B cell (primary cell): Measurements from ENCODE around the gene CHST11. TPM values are rescaled to one million over a fixed set of nuclear protein-coding genes. Genes with fewer than 3 reads are reported as not detected.

Source experiments
- ATAC-seq: fragments of 200-7000 bp; cut with Tn5 transposase; one replicate; pipeline ENCODE4 v1.10.0; 2021; ENCODE audit warnings: low read depth, mild to moderate bottlenecking, moderate number of reproducible peaks, moderate library complexity
- CTCF ChIA-PET: fragments of 350-600 bp; sonication (Branson Sonifier 250); formaldehyde crosslinking; loops from one replicate; lab custom pipeline; 2021; ENCODE audit warnings: antibody characterized with exemption, inconsistent platforms; lab: Charles Lee
- POLR2A ChIA-PET: fragments of 350-600 bp; sonication (Branson Sonifier 250); formaldehyde crosslinking; loops from one replicate; lab custom pipeline; 2021; ENCODE audit warnings: antibody characterized with exemption; lab: Charles Lee
- DNase-seq: peaks from one replicate; pipeline ENCODE4 v3.0.0; 2013
- H2AFZ ChIP-seq: 2 replicates; pipeline ENCODE4 v1.6.1; 2012; ENCODE audit warnings: mild to moderate bottlenecking, low read depth, low read length; ENCODE audit not compliant: insufficient read depth, poor library complexity, severe bottlenecking
- H3K27ac ChIP-seq, 2 donors: 1 replicate in 1 of 2; 2 replicates in 1 of 2; pipeline ENCODE4 v1.5.1; 2012 to 2013; ENCODE audit warnings: low read length in 2 of 2, mild to moderate bottlenecking in 2 of 2, moderate library complexity in 1 of 2
- H3K27me3 ChIP-seq, 4 experiments: fragments of 200-600 bp in 1 of 4; sonication (generic) in 1 of 4; replicated peaks in 1 of 4; 1 replicate in 2 of 4; 2 replicates in 2 of 4; pipeline versions ENCODE4 v1.6.1 to v1.7.0; 2013 to 2016; ENCODE audit warnings: low read length in 3 of 4, mild to moderate bottlenecking in 2 of 4, mixed read lengths in 1 of 4, moderate library complexity in 1 of 4; ENCODE audit not compliant: insufficient read depth in 4 of 4, control insufficient read depth in 3 of 4; ENCODE audit errors: control extremely low read depth in 1 of 4
- H3K36me3 ChIP-seq, 2 experiments: replicated peaks in 1 of 2; 1 replicate in 1 of 2; 2 replicates in 1 of 2; pipeline versions ENCODE4 v1.6.1 to v1.7.1; 2013; ENCODE audit warnings: low read length in 1 of 2; ENCODE audit not compliant: insufficient read depth in 2 of 2, control insufficient read depth in 1 of 2; ENCODE audit errors: control extremely low read depth in 1 of 2, extremely low read depth in 1 of 2
- H3K4me1 ChIP-seq, 2 donors: fragments of 200-600 bp in 1 of 2; sonication (generic) in 1 of 2; 1 replicate in 1 of 2; 2 replicates in 1 of 2; pipeline versions ENCODE4 v1.5.1 to v1.6.1; 2013 to 2017; ENCODE audit warnings: low read length in 2 of 2; ENCODE audit not compliant: control insufficient read depth in 2 of 2, insufficient read depth in 2 of 2
- H3K4me2 ChIP-seq: replicated peaks from 2 replicates; pipeline ENCODE3; 2012; ENCODE audit warnings: mild to moderate bottlenecking, low read depth, low read length; ENCODE audit not compliant: poor library complexity, severe bottlenecking
- H3K4me3 ChIP-seq, 5 experiments: fragments of 200-600 bp in 1 of 5; sonication (generic) in 1 of 5; 1 replicate in 3 of 5; 2 replicates in 2 of 5; pipeline versions ENCODE4 v1.5.1 to v1.7.0; 2011 to 2016; ENCODE audit warnings: low read length in 4 of 5, mild to moderate bottlenecking in 4 of 5, low read depth in 2 of 5, control low read depth in 1 of 5, moderate library complexity in 1 of 5; ENCODE audit not compliant: insufficient read depth in 1 of 5; ENCODE audit errors: control extremely low read depth in 1 of 5, extremely low read depth in 1 of 5
- H3K79me2 ChIP-seq: fragments of 200-600 bp; sonication (generic); one replicate; pipeline ENCODE4 v1.6.0; 2016; ENCODE audit warnings: low read length; ENCODE audit not compliant: control insufficient read depth, insufficient read depth
- H3K9ac ChIP-seq: fragments of 200-600 bp; sonication (generic); 2 replicates; pipeline ENCODE4 v1.6.1; 2017; ENCODE audit warnings: mild to moderate bottlenecking, low read length, moderate library complexity
- H3K9me3 ChIP-seq, 3 donors: one replicate each; pipeline versions ENCODE4 v1.6.1 to v1.7.1; 2013; ENCODE audit warnings: low read length in 2 of 3; ENCODE audit not compliant: control insufficient read depth in 2 of 3, insufficient read depth in 1 of 3; ENCODE audit errors: control extremely low read depth in 1 of 3
- H4K20me1 ChIP-seq: 2 replicates; pipeline ENCODE4 v1.6.0; 2012; ENCODE audit warnings: mild to moderate bottlenecking, low read length; ENCODE audit not compliant: insufficient read depth, control insufficient read depth, poor library complexity, severe bottlenecking
- H3K27ac Mint-ChIP-seq: one replicate; pipeline ENCODE4 v1.8.0; 2021; ENCODE audit warnings: mixed read lengths
- H3K27me3 Mint-ChIP-seq: one replicate; pipeline ENCODE4 v1.8.0; 2021; ENCODE audit warnings: mixed read lengths
- H3K4me1 Mint-ChIP-seq: one replicate; pipeline ENCODE4 v1.8.0; 2021; ENCODE audit warnings: mixed read lengths
- H3K4me3 Mint-ChIP-seq: one replicate; pipeline ENCODE4 v1.8.0; 2021; ENCODE audit warnings: mixed read lengths
- H3K9me3 Mint-ChIP-seq: one replicate; pipeline ENCODE4 v1.8.0; 2022; ENCODE audit warnings: mixed read lengths; ENCODE audit not compliant: insufficient read depth
- EZH2 ChIP-seq: IDR thresholded peaks from 2 replicates; pipeline ENCODE4 v1.6.1; 2012; ENCODE audit warnings: borderline replicate concordance, low read depth, mild to moderate bottlenecking, moderate library complexity, low read length; ENCODE audit not compliant: insufficient read depth, poor library complexity, severe bottlenecking
- WGBS: methylation state at CpG from one replicate; pipeline ENCODE4 v1.1.5; 2013; ENCODE audit warnings: missing lambda C conversion rate; ENCODE audit not compliant: insufficient coverage; 5-methylcytosine and 5-hydroxymethylcytosine counted together
- intact Hi-C: fragments of 100-400 bp; cut with micrococcal nuclease; formaldehyde crosslinking; loops from one replicate; pipeline ENCODE4 v1.10.0; 2022
- polyA plus RNA-seq: library from polyadenylated mRNA; depleted of rRNA; stranded (reverse); fragments of >200 nt; gene quantifications from 2 replicates; pipeline ENCODE4 v1.2.3, GENCODE V29; 2012
- total RNA-seq, 2 donors: library from RNA; stranded (reverse); fragments of 120-200 nt in 1 of 2; gene quantifications; 1 replicate in 1 of 2; 2 replicates in 1 of 2; pipeline versions ENCODE4 v1.2.3 to v1.2.4, GENCODE V29; 2013 to 2022
- TF ChIP-seq, protein P1 (sequence below): fragments of 200-600 bp; IDR thresholded peaks from one replicate; pipeline ENCODE4 v1.8.0; 2022; ENCODE audit warnings: antibody characterized with exemption, mild to moderate bottlenecking

CHST11 gene
- total and polyA plus RNA-seq, 2 donors (not counting 1 experiment from before 2014, with no cell fraction given): 46.3 to 152 TPM

DNA sequence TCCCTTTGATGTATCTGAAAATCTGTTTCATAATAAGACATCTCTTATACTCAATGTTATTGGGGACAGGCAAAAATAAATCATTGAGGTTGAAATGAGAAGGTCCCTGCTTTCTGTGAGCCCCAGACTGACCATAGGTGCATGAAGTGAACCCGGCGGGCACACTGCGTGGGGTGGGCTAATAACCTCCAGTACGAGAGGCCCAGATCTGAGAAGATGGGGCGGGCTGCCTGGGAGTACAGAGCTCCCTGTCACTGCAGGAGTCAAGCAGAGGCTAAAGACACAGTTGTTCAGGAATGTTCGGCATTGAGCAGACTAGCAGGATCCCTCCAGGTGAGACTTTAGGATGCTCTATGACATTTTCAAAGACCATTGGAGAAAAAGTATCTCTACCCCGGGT lies 244.6 kb downstream of the CHST11 start:
- peaks cover 93% of the 10 kb centered on the region for H3K79me2 ChIP-seq
- 98% methylated on average over 6 of the region's 7 CpGs for WGBS
- TF ChIP-seq EZH2: no peak
- TF ChIP-seq, protein P1, sequence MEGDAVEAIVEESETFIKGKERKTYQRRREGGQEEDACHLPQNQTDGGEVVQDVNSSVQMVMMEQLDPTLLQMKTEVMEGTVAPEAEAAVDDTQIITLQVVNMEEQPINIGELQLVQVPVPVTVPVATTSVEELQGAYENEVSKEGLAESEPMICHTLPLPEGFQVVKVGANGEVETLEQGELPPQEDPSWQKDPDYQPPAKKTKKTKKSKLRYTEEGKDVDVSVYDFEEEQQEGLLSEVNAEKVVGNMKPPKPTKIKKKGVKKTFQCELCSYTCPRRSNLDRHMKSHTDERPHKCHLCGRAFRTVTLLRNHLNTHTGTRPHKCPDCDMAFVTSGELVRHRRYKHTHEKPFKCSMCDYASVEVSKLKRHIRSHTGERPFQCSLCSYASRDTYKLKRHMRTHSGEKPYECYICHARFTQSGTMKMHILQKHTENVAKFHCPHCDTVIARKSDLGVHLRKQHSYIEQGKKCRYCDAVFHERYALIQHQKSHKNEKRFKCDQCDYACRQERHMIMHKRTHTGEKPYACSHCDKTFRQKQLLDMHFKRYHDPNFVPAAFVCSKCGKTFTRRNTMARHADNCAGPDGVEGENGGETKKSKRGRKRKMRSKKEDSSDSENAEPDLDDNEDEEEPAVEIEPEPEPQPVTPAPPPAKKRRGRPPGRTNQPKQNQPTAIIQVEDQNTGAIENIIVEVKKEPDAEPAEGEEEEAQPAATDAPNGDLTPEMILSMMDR: no peak
- ATAC-seq: no peak
- no peak overlapping the region for H3K4me2 ChIP-seq
- H3K27me3 ChIP-seq: no peaks in the 10 kb centered on the region
- no peak overlapping the region for H3K4me3 ChIP-seq
- Mint-ChIP-seq H3K27ac (no peak overlapping the region), H3K4me1 (peaks cover 30% of the 10 kb centered on the region), H3K27me3 (no peaks in the 10 kb centered on the region), H3K4me3 (no peak overlapping the region), H3K9me3 (no peaks in the 10 kb centered on the region)
- CTCF ChIA-PET: no interaction called here
- no peak for DNase-seq
- POLR2A ChIA-PET: no interaction called here
- intact Hi-C loops: no loop called here
- no peaks in the 10 kb centered on the region for H3K9me3 ChIP-seq
- no peak overlapping the region for H3K27ac ChIP-seq
- no peak overlapping the region for H2AFZ ChIP-seq
- peaks cover 61% of the 10 kb centered on the region for H4K20me1 ChIP-seq
- peaks cover 7 to 8% of the 10 kb centered on the region in 2 donors for H3K4me1 ChIP-seq
- peaks cover 2 to 12% of the 10 kb centered on the region in 2 experiments for H3K36me3 ChIP-seq
- H3K9ac ChIP-seq: no peak overlapping the region

DNA sequence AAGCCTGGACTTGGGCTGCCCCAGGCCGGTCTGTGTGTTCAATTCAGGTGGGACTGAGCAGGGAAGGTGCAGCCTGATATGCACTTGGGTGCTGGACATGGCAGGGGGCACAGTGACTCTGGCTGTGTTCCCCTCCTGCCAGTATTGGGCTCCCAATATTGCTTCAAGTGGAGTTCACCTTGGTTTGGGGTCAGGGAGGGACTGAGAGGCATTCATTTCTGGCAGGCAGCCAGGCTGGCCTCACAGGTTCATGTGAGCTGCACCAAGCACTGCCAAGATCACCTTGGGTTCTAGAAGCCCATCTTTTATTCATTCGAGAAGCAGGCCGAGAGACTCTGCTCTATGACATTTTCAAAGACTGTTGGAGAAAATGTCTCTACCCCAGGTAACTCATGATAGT lies 245.0 kb downstream of the CHST11 start:
- H3K9me3 ChIP-seq: no peaks in the 10 kb centered on the region
- peaks cover 2 to 12% of the 10 kb centered on the region in 2 experiments for H3K36me3 ChIP-seq
- no peak overlapping the region for H3K4me3 ChIP-seq
- intact Hi-C loops: no loop called here
- H4K20me1 ChIP-seq: peaks cover 66% of the 10 kb centered on the region
- ATAC-seq: no peak
- no peak overlapping the region for H3K9ac ChIP-seq
- no peak overlapping the region for H3K4me2 ChIP-seq
- peaks cover 7 to 8% of the 10 kb centered on the region in 2 donors for H3K4me1 ChIP-seq
- POLR2A ChIA-PET: no interaction called here
- peaks cover 27% of the 10 kb centered on the region for H3K4me1 Mint-ChIP-seq
- H3K27ac Mint-ChIP-seq: no peak overlapping the region
- H3K27me3 Mint-ChIP-seq: no peaks in the 10 kb centered on the region
- DNase-seq: no peak
- no peak overlapping the region for H3K27ac ChIP-seq
- TF ChIP-seq EZH2: no peak
- TF ChIP-seq, protein P1: no peak
- WGBS: 100% methylated on average over 3 of the region's 3 CpGs
- H2AFZ ChIP-seq: no peak overlapping the region
- H3K79me2 ChIP-seq: peaks cover 93% of the 10 kb centered on the region
- no peaks in the 10 kb centered on the region for H3K27me3 ChIP-seq
- no peaks in the 10 kb centered on the region for H3K9me3 Mint-ChIP-seq
- H3K4me3 Mint-ChIP-seq: no peak overlapping the region
- CTCF ChIA-PET: no interaction called here
